Measurements from ENCODE around the gene STRN3.

Gene STRN3

DNA sequence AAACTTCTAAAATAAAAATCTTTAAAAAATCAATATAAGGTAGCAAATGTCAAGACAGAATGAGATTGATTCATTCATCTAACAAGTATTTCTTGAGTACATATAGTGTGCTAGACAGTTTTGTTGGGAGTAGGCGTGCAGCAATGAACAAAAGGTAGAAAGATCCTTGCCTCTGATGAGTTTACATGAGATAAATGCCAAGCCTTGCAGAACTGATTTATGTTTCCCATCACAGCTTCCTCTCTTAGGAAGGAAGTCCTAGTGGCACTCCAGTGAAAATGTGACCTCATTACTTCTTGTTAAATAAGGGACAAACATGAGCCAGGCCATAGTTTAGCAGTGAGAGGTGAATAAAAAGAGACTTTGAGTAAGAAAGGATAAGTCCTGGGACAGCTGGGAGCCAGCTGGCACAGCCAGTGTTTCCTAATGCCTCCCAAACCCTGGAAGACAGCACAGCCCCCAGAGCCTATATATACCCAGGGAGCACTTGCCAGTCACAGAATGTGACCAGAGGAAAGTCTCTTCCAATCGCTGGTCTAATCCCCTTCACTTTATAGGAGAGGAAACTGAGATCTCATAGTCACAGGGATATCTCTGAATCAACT, 156.5 kb downstream of the STRN3 start:
- DNase-seq, result no peak

DNA sequence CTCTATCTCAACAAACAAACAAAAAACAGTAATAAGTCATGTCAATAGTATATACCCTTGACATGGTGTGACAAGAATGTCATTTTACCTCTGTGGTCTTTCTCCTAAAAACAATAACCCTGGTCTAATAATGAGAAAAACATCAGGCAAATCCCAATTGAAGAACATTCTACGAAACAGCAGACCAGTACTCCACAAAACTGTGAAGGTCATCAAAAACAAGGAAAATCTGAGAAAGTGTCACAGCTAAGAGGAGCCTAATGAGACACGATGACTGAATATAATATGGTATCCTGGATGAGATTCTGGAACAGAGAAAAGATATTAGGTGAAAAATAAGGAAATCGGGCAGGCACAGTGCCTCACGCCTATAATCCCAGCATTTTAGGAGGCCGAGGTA, 157.4 kb downstream of the STRN3 start:
- no peak for DNase-seq

- no peak for DNase-seq
Measured at GRCh38 chr14:30864934-30865333, 161.2 kb downstream of the STRN3 start.

DNA sequence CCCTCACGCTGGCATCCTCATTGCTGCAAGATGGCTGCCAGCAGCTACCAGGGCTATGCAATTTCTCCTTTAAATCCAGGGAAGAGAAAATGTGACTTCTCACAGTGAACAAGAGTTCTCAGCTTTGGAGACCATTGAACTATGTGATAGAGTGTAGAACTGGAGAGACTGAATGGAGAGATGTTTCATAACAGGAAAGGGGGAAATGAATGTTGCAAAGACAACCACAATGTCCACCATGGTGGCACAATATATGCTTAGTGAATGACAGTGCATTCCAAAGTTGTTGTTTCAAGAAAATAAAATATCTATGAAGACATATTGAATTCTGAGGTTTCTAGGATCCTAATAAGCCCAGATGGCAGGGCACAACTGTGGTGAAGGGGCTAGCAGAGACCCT, 165.0 kb downstream of the STRN3 start:
- DNase-seq, result no peak

DNA sequence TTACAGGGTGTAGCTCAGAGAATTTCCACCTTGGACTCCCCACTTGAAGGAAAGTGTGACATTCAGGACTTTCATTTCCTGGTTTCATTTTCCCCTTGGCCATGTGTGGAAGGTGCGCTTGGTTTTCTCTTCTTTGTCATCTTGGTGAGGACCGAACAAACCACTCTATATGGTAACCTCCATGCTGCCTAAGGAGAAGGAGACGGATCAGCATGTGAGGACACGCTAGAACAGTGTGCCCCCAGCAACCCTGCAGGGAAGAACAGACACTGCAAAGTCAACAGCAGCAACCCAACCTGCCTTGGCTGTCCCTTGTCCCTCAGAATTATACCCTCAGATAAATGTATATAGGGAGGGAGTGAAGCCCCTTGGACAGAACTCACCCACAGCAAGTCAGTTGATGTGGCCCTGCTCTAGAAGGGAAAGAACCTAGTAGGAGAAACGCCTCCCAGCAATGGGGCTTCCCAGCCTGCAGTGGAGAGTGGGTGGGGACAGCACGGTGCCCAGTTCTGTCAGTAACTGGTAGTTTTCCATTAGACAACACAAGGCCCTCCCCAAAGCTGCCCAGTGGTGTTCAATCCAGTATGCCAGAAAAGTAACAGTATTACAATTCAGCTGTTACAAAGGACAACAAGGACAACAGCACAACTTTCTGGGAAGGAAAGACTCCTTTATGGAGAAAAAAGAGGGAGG, 170.7 kb downstream of the STRN3 start:
- no peak for DNase-seq

DNA sequence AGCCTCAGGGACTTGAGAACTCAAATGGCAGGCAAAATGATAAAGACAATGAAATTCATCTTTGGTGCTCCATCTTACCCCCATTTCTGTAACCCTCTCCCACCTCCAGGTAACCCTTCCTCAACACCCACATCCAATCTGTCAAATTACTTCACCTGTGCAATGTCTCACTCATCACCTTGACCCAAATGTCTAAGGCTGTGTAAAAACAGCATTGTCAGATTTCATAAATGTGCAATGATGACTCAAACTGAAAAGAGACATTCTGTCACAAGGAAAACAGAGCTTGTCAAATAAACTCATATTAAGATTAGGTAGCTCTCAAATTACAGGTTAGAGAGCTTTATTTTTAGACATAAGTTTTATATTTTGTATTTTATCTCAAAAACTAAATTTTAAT, 171.7 kb downstream of the STRN3 start:
- DNase-seq, result no peak

DNA sequence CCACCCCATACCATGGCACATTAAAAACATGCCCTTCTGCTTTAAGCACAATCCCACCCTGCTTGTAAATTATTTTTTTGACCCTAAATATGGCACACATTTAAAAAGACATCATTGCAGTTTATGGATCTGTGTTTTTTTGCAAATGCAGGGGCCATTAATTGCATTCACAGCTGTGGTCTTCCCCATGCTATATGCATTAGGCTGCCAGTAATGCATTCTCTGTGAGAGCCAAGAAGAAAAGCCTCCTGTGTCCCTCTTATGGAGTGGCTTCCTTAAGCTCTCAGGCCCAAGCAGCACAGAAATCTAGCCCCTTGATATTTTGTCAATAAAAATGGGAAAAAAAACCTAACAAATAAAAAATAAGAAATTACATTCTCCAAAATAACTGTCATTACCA, 172.2 kb downstream of the STRN3 start:
- DNase-seq, result no peak

DNA sequence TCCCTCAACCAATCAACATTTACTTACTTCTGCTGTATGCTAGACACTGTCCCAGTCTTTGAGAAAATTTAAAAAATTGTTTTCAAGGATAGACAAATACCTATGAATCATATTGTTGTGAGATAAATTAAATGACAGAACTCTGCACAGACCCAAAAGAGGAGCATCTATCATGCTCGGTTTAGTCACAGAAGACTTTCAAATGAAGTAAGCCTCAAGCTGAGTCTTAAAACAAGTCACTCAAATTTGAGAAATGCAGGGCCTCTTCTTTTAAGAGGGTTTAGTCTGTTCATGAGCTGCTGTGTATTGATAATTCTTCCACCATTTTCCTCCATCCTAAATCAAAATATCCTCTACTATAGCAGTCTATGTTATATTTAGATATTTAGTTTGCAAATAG, 176.2 kb downstream of the STRN3 start:
- no peak for DNase-seq

DNA sequence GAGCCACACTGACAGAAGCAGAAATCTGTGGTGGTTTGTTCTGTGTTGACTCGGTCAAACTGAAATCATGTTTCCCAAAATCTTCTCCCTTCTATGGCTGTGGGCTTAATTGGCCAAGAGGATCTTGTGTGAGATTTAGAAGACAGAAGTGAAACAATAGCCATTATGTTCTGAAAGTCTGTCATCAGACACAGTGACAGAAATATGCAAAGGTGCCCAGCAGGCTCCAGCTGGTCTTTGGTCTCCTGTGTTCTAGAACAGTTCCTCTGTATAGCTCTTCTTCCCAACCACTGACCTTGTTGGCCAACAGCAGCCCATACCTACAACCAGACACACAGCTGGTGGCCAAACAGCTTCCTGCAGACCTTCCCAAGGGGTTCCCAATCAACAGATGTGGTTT, 176.8 kb downstream of the STRN3 start:
- DNase-seq, result no peak

GRCh38 chr14:30848449-30849240, 177.5 kb downstream of the STRN3 start:
- DNase-seq, result no peak
